IPS-11a (cell line): ENCODE measurements around the gene CD300E.
"Not testable (repeated sequence)": the region's sequence is repeated elsewhere in the genome, so short reads cannot be mapped to it uniquely, and the experiment has no call there.

Source experiments
- H3K4me3 ChIP-seq: one replicate; pipeline ENCODE4 v1.5.1; 2013; ENCODE audit warnings: low read depth, low read length, control low read depth

CD300E gene

DNA sequence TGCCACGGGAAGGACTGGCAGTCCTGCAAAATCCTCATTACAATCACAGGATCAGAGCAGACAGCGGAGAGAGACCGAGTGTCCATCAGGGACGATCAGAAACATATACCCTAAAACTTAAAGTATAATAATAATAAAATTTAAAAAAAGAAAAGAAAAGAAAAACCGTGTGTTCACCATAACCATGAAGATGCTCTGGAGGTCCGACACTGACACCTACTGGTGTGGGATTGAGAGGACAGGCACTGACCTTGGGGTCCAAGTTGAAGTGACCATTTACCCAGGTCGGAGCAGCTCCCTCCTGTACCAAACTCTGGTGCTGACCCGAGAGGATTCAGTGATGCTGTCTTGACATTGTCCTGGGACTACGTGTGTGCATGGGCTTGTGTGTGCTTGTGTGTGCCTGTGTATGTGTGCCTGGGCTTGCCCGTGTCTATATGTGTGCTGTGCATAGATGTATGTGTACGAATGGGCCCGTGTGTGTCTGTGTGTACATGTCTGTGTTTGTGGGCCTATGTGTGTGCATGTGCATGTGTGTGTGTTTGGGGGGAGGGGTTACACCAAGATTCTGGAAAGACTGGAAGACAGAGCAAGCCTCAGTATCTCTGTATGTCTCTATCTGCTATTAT lies 21.5 kb downstream of the CD300E start:
- H3K4me3 ChIP-seq: no peak overlapping the region

DNA sequence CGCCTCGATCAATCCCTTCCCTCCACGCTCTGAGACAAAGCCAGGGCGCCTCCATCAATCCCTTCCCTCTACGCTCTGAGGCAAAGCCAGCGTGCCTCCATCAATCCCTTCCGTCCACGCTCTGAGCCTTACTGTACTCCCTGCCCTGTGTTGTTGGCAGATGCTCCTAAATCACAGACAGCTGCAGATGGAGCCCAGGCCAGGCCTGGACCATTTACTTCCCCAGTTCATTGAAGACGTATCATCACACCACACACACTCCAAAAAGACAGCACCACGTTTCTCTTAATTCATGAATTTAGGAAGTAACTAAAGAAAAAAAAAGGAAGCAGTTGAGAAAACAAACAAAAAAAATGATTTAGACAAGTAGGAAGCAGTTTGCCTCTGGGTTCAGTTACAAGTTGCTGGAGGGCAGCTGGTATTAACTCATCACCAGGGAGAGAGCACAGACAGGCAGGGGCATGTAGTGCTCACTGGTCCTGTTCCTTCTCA lies 24.0 kb downstream of the CD300E start:
- H3K4me3 ChIP-seq: no peak overlapping the region

DNA sequence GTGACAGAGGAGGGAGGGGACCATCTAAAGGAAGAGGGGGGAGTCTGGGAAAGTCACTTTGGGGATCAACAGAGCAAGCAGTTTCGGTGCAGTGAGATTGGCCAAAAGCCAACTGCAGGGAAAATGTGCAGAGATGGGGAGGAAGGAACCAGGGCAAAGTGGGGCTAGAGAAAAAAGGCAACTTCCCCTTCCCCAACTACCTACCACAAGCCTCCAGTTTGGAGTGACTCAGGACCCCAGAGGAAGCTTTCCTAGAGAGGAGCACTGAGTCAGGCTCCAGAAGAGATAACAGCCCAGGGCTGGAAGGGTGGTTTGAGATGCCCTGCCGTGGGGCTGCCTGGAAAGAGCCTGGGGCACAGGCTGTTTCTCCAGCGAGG lies 24.5 kb downstream of the CD300E start:
- H3K4me3 ChIP-seq: no peak overlapping the region

DNA sequence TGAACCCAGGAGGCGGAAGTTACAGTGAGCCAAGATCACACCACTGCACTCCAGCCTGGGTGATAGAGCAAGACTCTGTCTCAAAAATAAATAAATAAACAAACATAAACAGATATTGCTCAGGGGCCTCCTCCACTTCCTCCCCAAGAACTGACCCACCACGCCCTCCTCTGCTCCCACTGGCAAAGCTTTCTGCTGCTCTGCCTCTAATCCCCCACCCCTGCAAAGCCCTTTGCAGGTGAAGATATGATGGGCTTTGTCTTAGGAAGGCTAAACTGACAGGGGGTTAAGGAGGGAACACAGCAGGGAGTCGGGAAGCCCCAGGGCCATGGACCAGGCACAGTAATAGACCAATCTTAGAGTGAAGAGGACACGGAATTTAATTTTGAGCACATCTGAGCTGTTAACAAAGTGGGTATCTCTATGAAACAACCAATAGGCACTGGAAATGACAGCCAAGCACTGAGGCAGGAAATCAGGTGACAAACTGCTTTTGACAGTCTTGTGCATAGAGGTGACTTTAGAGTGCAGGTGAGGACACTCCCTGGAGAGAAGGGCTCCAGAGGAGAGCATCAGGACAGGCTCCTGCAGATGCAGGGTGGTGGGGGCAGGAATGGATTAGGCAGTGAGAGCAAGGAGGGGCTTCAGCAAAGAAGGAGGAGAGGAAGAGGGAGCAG lies 25.1 kb downstream of the CD300E start:
- no peak overlapping the region for H3K4me3 ChIP-seq

DNA sequence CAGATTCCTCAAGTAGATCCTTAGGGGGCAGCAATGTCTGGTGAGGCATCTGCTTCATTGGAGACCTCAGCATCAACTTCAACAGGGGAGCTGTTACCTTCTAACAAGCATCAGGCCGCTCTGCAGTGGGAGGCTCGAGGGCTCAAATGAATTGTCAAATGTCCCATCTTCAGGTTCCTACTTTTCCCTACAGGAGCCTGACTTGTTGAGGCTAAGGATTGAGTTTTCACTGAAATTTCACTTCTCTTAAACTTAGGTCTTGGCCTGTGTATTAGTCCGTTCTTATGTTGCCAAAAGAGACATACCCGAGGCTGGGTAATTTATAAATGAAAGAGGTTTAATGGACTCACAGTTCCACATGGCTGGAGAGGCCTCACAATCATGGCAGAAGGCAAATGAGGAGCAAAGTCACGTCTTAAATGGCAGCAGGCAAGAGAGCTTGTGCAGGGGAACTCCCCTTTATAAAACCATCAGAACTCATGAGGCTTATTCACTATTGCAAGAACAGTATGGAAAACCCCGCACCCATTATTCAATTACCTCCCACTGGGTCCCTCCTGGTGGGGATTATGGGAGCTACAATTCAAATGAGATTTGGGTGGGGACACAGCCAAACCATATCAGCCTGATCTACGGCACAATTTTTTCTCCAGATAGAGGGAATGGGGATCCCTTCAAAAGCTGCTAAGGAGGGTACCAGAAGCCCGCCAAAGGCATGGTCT lies 26.3 kb downstream of the CD300E start:
- no peak overlapping the region for H3K4me3 ChIP-seq

DNA sequence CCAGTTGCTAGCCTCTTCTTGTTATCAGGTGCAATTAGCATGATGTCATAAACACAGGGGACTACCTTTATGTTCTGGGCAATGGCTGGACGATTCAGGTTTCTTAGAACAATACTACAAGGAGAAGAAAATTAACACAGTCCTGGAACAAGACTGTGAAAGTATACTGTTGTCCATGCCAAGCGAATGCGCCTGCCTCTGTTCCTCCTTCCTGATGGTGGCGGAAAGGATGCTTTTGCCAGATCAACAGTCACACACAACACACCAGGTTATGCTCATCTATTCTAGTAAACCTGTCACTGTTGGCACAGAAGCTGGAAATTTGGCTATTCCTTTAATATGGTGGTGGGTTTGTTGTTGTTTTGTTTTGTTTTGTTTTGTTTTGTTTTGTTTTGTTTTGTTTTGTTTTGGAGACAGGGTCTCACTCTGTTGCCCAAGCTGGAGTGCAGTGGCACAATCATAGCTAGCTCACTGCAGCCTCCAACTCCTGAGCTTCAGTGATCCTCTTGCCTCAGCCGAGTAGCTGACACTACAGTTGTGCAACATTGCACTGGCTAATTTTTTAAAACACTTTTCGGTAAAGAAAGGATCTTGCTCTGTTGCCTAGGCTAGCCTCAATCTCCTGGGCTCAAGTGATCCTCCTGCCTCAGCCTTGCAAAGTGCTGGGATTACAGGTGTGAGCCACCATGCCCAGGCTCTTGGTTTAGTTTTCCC lies 28.3 kb downstream of the CD300E start:
- no peak overlapping the region for H3K4me3 ChIP-seq

DNA sequence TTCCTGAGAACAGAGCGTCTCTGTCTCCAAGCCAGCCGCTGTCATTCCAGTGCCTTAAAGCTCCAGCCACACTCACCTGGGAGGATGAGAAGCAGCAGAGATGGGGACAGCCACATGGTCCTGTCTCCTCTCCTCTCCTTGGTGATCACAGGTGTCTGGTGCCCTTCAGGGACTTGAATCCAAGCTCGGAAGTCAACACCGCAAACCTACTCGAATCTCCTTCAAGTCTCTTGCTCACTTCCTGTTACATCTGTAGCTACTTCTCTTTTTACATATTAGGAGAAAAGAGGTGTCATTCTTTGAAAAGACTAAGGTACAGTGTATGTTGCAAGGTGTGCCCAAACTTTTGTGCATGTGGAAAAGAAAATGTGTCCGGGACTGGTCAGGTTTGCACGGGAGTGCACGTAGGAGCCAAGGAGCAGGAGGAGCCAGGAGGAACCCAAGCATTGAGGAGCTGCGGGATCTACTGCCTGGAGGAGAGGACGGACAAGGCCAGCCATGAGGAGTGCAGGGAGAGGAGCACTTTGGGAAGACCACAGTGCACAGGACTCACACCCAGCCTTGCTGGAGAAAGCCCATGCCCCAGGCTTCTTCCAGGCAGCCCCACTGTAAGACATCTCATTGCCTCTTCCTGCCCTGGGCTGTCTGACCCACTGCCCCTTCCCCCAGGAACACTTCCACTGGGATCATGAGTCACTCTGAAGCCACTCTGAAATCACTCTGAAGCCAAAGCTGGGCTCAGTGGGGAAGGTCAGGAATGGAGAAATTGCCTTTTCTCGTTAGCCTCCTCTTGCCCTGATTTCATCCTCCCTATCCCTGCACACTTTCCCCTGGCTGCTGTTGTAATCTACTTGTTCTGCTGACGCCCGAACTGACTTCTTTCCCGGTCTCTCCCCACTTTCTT lies 31.2 kb downstream of the CD300E start, which contains the start of gene CD300LD:
Gene CD300LD, minus strand, starts transcription at position 197 of the 904 bp plus-strand sequence. Its CDS starts 81 bp downstream, at position 116.
- no peak within 1 kb of the TSS for H3K4me3 ChIP-seq

DNA sequence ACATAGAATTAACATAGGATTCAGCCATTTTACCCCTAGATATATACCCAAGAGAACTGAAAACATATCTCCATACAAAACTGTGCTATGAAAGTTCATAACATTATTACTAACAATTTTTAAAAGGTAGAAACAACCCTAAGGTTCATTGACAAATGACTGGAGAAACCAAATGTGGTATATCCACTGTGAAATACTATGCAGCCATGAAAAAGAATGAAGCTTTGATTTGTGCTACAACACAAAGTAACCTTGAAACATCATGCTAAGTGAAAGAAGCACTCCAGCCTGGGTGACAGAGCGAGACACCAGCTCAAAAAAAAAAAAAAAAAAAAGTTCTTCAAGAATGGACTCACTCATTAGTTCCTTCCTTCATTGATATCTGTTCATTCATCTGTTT lies 32.0 kb downstream of the CD300E start:
- no peak overlapping the region for H3K4me3 ChIP-seq

DNA sequence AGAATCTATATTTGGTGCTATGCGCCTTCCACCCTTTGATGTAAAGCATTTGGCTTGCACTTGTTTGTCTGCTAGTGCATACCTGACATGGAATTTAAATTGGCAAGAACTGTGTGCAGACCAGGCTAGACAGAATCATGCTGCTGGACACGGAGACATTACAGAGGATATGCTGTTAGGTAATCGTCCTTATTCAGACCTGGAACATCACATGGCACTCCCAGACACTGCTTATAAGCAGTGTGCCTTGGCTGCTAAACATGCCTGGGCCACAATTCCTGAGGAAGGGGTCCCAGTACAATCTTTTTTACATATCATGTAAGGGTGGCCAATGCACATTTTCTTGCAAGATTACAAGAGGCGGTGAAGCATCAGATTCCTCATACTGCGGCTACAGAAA lies 37.8 kb downstream of the CD300E start:
- H3K4me3 ChIP-seq: no peak overlapping the region

DNA sequence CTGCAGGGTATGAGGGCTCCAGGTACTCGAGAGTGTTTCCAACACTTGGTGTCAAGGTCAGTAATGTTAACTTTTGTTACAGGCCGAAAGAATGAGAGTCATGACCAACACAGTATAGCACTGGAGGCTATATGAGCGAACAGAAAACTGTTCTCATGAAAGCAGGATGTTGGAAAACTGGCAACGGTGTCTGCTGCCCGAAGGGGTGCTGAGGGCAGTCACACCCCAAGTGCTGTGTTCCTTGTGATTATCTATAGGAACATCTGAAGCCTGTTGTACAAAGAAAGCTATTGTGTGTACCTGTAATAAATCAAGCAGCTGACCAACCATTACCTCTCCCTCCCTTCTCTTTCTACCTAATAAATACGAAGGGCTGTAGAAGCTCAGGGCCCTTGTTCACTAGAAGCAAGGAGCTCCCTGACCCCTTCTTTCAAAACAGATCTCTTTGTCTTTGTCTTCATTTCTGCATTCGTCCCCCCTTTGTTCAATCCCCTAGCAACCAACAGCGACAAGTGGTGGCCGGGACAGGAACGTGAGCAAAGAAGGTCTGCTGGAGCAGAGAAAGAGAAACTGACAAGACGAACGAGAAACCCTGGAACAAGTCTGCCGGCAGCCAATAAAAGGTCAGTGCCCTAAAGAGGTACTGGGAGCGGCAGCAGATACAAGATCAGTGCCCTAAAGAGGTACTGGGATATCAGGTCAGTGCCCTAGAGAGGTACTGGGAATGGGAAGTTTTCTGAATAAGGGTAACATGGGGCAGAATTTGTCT lies 39.1 kb downstream of the CD300E start:
- H3K4me3 ChIP-seq: no peak overlapping the region

DNA sequence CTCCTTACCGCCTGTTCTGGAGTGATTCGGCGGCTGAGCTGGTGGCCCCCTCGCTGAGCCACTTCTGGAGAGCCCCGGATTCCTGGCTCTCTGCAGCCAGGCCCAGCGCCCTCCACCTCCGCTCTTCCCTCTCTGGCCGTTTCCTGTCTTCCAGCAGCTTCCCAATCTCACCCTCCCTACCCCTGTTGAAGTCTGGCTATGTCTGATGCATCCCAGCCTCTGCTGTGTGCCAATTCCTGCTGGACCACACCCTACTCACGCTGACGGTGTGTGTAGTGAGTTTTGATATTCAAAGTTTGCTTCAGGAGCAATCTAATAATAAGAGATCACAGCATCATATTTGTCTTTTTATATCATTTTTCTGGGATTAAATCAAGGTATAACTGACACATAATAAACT lies 40.9 kb downstream of the CD300E start:
- H3K4me3 ChIP-seq: no peak overlapping the region

DNA sequence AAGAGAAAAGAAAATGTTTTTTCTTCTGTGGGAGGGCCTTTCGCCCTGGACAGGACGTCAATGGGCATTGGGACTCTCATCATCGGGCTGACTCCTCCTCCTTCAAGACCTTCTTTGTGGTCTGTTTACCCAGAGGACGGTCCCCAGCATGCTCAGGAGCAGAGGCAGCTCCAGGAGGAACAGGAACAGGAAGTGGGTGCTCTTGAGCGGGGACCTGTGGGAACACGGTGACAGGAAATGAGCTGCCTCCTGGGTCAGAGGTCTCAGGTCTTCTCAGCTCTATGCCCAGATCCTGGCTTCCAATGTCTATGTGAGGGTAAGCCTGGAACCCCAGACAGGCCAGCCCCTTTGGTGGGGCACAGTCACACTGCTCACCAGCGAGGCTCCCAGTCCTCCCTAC lies 43.6 kb downstream of the CD300E start:
- no peak overlapping the region for H3K4me3 ChIP-seq

DNA sequence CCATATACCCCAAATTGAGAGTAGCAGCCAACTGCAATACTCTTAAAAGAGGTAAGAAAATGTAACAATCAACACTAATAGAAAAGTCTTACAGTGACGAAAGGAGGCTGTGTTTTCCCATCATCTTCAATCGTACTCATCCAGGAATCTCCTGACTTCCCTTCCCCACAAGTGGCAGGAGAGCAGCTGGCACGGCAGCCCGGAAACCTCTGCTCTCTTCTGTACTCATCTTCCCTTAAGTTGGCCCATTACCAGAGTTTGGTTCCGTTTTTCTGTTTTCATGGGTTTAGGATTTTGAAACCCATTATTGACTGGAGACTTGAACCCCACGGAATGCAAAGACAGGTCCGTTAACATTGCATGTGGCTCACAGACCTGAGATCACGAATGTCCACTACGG lies 44.6 kb downstream of the CD300E start:
- no peak overlapping the region for H3K4me3 ChIP-seq

DNA sequence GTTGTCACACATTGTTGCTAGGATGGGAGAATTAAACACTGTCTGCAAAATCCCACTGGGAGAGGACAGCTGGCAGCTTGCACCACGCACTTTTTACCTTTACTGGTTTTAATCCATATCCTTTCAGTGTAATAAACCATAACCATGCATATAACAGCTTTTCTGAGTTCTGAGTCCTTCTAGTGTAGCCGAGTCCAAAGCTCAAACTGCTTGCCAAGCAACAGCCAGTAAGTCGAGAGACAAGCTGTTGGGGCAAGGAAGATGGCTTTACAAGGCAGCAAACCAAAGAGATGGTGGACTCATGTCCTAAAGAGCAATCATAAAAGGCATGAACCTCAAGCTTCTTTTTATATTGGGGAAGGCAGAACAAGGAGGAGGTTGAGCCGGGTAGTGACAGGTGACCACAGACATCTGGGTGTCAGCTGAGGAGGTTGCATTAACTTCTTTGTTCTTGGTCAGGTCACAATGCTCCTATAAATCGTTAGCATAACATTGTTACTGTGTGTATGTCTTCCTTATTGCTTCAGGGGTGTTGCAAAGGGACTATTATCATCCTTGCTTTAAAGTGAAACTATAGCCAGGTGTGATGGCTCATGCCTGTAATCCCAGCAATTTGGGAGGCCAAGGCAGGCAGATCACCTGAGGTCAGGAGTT lies 48.9 kb downstream of the CD300E start:
- H3K4me3 ChIP-seq: no peak overlapping the region

DNA sequence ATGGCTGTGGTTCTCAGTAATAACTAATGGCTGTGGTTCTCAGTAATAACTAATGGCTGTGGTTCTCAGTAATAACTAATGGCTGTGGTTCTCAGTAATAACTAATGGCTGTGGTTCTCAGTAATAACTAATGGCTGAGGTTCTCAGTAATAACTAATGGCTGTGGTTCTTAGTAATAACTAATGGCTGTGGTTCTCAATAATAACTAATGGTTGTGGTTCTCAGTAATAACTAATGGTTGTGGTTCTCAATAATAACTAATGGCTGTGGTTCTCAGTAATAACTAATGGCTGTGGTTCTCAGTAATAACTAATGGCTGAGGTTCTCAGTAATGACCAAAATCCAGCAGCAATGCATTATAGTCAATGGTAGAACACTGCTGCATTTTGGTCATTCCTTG lies 49.9 kb downstream of the CD300E start:
- H3K4me3 ChIP-seq: not testable (repeated sequence)

DNA sequence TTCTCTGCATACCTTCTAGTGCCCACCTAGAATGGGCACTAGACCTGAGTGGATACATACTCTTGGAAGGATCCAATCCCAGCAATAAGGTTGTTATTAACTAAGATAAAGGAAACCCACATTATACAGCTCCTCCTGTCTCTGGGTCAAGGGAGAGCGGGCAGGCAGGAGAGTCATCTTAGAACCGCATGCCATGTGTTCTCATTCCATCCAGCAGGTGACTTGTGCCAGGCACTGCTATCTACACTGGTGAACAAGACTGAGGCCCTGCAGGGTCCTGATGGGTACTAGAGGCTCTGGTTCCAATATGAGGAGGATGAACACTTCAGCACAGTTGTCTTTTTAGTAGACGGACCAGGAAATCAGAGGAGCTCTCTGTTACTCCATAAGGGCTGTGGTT lies 50.4 kb downstream of the CD300E start:
- no peak overlapping the region for H3K4me3 ChIP-seq

DNA sequence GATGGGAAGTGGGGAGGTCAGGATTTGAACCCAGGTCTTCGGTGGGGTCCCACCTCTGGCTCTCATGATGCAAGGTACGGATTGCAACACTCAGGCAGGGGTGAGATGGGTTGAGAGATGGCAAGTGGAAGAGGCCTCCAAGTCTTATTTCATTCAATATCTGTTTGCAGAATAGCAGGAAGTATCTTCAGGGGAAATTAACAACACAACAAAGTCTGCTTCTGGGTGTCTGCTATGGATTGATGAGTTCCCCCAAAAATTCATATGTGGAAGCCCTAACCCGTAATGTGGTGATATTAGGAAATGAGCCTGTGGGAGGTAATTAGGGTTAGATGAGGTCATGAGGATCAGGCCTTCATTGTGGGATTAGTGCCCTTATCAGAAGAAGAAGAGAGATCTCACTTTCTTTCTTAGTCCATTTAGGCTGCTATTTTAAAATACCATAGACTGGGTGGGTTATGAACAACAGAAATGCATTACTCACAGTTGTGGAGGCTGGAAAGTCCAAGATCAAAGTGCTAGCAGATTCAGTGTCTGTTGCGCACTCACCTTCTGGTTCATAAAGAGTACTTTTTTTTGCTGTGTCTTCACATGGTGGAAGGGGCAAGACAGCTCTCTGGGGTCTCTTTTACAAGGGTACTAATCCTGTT lies 51.8 kb downstream of the CD300E start:
- H3K4me3 ChIP-seq: no peak overlapping the region
